ENCODE data around the gene TMPRSS3. TPM values are rescaled to one million over a fixed set of nuclear protein-coding genes. Genes with fewer than 3 reads are reported as not detected.
A peak's percentile ranks its signal among the peaks of the same experiment; 100 is the strongest.

Gene TMPRSS3
- total RNA-seq, 1 donor, result not detected

GRCh38 chr21:42381347-42381984 lies 14.4 kb downstream of the TMPRSS3 start:
- TF ChIP-seq, protein P1, sequence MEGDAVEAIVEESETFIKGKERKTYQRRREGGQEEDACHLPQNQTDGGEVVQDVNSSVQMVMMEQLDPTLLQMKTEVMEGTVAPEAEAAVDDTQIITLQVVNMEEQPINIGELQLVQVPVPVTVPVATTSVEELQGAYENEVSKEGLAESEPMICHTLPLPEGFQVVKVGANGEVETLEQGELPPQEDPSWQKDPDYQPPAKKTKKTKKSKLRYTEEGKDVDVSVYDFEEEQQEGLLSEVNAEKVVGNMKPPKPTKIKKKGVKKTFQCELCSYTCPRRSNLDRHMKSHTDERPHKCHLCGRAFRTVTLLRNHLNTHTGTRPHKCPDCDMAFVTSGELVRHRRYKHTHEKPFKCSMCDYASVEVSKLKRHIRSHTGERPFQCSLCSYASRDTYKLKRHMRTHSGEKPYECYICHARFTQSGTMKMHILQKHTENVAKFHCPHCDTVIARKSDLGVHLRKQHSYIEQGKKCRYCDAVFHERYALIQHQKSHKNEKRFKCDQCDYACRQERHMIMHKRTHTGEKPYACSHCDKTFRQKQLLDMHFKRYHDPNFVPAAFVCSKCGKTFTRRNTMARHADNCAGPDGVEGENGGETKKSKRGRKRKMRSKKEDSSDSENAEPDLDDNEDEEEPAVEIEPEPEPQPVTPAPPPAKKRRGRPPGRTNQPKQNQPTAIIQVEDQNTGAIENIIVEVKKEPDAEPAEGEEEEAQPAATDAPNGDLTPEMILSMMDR (IDR thresholded peaks at IDR 0.05; ENCODE audit: insufficient read depth, low read depth, low read length), result peak; percentile 67
- peak; percentile 30 for DNase-seq (ENCODE audit: low read depth)
- no peak overlapping the region for H3K4me3 ChIP-seq (ENCODE audit: low read depth, low read length)

- TF ChIP-seq, protein P1 (IDR thresholded peaks at IDR 0.05; ENCODE audit: insufficient read depth, low read depth, low read length), result no peak
- no peak for DNase-seq (ENCODE audit: low read depth)
- H3K4me3 ChIP-seq (ENCODE audit: low read depth, low read length), result no peak overlapping the region
These were observed 16.2 kb downstream of the TMPRSS3 start for GRCh38 chr21:42379426-42380215.

DNA sequence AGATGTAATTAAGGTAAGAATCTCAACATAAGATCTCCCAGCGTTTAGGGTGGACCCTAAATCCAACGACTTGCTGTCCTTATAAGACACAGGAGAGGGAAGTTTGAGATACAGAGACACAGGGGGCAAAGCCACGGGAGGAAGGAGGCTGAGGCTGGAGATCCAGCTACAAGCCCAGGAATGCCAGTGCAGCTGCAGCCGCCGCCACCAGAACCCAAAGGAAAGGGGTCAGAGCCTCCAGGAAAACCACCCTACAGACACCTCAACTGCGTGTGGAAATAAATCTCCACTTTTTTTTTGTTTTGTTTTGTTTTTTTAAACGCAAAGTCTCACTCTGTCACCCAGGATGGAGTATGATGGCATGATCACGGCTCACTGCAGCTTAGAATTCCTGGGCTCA lies 17.4 kb downstream of the TMPRSS3 start:
- TF ChIP-seq, protein P1 (IDR thresholded peaks at IDR 0.05; ENCODE audit: insufficient read depth, low read depth, low read length), result no peak
- H3K4me3 ChIP-seq (ENCODE audit: low read depth, low read length), result no peak overlapping the region
- no peak for DNase-seq (ENCODE audit: low read depth)

DNA sequence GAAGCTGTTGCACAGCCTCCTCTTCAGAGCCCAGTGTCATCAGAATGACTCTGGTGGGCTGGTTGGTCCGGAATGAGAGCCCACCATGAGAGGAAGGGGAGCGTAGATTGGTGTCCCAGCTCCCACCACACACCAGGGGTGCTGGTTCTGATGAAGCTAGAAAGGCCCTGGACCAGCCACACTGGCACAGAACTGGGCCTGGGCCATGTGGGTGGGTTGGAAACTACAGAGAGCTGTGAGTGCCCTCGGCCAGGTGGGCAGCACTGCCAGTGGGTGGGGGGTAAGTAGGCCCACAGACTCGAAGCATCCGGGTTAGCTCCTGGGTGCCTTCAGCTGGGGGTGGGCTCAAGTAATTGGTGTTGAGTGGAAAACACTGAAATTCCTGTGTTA lies 17.9 kb downstream of the TMPRSS3 start:
- no peak for DNase-seq (ENCODE audit: low read depth)
- TF ChIP-seq, protein P1 (IDR thresholded peaks at IDR 0.05; ENCODE audit: insufficient read depth, low read depth, low read length), result no peak
- no peak overlapping the region for H3K4me3 ChIP-seq (ENCODE audit: low read depth, low read length)

DNA sequence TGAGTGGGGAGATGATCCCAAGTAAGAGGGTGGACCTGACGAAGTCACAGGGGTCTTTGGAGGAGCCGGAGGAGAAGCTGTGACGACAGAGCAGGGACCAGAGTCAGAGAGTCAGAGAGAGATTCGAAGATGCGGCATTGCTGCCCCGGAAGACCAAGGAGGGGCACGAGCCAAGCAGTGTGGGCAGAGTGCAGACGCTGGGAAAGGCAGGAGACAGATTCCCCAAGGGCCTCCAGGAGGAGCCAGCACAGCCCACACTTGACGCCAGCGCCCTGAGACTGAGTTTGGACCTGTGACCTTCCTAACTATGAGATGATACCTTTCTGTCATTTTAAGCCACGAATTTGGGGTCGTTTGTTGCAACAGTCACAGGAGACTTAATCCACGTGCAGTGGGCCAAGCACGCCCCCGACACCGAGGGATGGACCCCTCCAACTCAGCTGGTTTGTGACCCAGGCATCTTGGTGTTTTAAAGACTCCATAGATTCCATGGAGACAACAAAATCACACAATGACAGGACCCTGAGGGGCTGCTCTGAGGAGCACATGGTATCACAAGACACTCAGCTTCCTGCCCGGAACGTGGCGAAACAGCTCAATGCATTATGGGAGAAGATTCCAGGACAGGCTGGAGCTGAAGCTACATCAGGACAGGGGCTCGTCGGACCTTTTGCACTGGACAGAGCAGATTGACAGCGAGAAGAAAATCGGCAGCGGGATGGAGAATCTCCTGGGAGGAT lies 18.5 kb downstream of the TMPRSS3 start:
- H3K4me3 ChIP-seq (ENCODE audit: low read depth, low read length), result no peak overlapping the region
- DNase-seq (ENCODE audit: low read depth), result no peak
- TF ChIP-seq, protein P1 (IDR thresholded peaks at IDR 0.05; ENCODE audit: insufficient read depth, low read depth, low read length), result no peak

- H3K4me3 ChIP-seq (ENCODE audit: low read depth, low read length), result no peak overlapping the region
- TF ChIP-seq, protein P1 (IDR thresholded peaks at IDR 0.05; ENCODE audit: insufficient read depth, low read depth, low read length), result no peak
- no peak for DNase-seq (ENCODE audit: low read depth)
These were observed 19.4 kb downstream of the TMPRSS3 start for GRCh38 chr21:42376338-42376982.

Data from fibroblast of villous mesenchyme (primary cell).